ENCODE data around the gene VMAC. TPM values are rescaled to one million over a fixed set of nuclear protein-coding genes. Genes with fewer than 3 reads are reported as not detected.

The VMAC gene
- total RNA-seq, 4 donors from 2014 or later = 2.0 to 10.4 (median 4.6) TPM

GRCh38 chr19:5910638-5910907, 5.9 kb downstream of the VMAC start:
- no peak for TF ChIP-seq CTCF (IDR thresholded peaks at IDR 0.05)
- DNase-seq (ENCODE audit: low spot score) (no peak), ATAC-seq (ENCODE audit: low FRiP score) (no peak)

DNA sequence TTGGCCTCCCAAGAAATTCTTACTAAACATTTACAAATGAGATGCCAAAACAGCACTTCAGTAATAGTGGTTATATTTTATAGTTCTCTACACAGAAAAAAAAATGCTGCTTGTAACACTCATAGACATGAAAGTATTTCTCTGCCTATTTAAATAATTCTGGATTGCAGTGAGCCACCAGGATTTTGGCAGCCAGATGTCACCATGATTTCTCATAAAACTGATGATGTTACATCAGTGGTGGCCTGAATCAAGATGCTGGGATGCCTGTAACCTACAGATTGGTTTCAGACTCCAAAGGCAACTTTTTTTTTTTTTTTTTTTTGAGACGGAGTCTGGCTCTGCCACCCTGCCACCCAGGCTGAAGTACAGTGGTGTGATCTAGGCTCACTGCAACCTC, 6.7 kb downstream of the VMAC start:
- no peak for ATAC-seq (ENCODE audit: low FRiP score)
- TF ChIP-seq CTCF (IDR thresholded peaks at IDR 0.05) = no peak
- DNase-seq (ENCODE audit: low spot score) = no peak

- TF ChIP-seq CTCF (IDR thresholded peaks at IDR 0.05) = no peak
- no peak for DNase-seq (ENCODE audit: low spot score)
- ATAC-seq (ENCODE audit: low FRiP score) = peak; percentile 45
These were observed 9.2 kb downstream of the VMAC start, which contains the start of gene CAPS for GRCh38 chr19:5913739-5914357. Gene CAPS, plus strand, starts transcription at chr19:5914254. Its CDS starts 153 bp downstream, at chr19:5914407.

DNA sequence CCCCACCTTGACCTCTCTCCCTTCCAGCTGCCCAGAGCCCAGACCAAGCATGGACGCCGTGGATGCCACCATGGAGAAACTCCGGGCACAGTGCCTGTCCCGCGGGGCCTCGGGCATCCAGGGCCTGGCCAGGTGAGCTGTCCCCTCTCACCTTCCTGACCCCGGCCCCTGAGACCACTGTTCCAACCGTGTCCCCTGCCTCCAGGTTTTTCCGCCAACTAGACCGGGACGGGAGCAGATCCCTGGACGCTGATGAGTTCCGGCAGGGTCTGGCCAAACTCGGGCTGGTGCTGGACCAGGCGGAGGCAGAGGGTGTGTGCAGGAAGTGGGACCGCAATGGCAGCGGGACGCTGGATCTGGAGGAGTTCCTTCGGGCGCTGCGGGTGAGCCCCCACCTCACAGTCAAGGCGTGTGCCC, 9.7 kb downstream of the VMAC start:
- no peak for TF ChIP-seq CTCF (IDR thresholded peaks at IDR 0.05)
- DNase-seq (ENCODE audit: low spot score) (no peak), ATAC-seq (ENCODE audit: low FRiP score) (peak; percentile 11)

- ATAC-seq (ENCODE audit: low FRiP score) = no peak
- no peak for TF ChIP-seq CTCF (IDR thresholded peaks at IDR 0.05)
- no peak for DNase-seq (ENCODE audit: low spot score)
These were observed 10.5 kb downstream of the VMAC start for GRCh38 chr19:5914946-5915781.

DNA sequence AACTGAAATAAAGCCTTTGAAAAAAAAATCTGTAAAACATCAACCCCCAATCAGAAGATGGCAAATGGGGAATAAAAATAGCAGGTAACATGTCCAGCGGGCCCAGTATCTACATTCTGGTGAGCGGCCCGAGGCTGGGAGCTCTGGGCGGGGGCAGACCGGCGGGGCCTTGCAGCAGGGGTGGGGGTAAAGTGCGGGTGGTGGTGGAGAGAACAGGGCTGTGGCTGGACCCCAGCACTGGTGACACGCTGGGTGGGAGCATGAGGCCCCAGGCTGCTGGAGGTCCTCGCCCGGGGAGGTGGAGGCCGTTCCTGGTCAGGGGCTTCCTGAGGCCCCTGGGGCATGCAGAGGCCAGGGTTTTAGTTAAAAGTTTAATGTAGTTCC, 11.1 kb downstream of the VMAC start:
- no peak for TF ChIP-seq CTCF (IDR thresholded peaks at IDR 0.05)
- no peak for DNase-seq (ENCODE audit: low spot score)
- no peak for ATAC-seq (ENCODE audit: low FRiP score)

GRCh38 chr19:5916181-5916708, 11.6 kb downstream of the VMAC start:
- TF ChIP-seq CTCF (IDR thresholded peaks at IDR 0.05) = no peak
- ATAC-seq (ENCODE audit: low FRiP score) (no peak), DNase-seq (ENCODE audit: low spot score) (no peak)
